HEK293 (cell line): ENCODE data around the gene PCDH9.
"Not testable (repeated sequence)": the region's sequence is repeated elsewhere in the genome, so short reads cannot be mapped to it uniquely, and the experiment has no call there.

Experiments used
- MZF1 ChIP-seq: fragments of 450-650 bp; formaldehyde crosslinking; IDR thresholded peaks from 2 replicates; pipeline ENCODE4 v1.5.1; 2017; ENCODE audit warnings: missing biosample characterization, missing genetic modification characterization, borderline replicate concordance
- ZNF114 ChIP-seq: fragments of 450-650 bp; formaldehyde crosslinking; IDR thresholded peaks from 2 replicates; pipeline ENCODE4 v1.5.0; 2017; ENCODE audit warnings: missing biosample characterization, missing genetic modification characterization
- ZNF239 ChIP-seq: fragments of 450-650 bp; formaldehyde crosslinking; IDR thresholded peaks from 2 replicates; pipeline ENCODE4 v1.5.1; 2016; ENCODE audit warnings: missing biosample characterization, missing genetic modification characterization
- TF ChIP-seq, protein P1 (sequence below): sonication (generic); formaldehyde crosslinking; IDR thresholded peaks from 2 replicates; pipeline ENCODE4 v1.8.1; 2022; ENCODE audit warnings: mild to moderate bottlenecking, moderate library complexity, missing genetic modification reagents
- TF ChIP-seq, protein P2 (sequence below): fragments of 450-650 bp; formaldehyde crosslinking; IDR thresholded peaks from 2 replicates; pipeline ENCODE4 v1.5.1; 2016; ENCODE audit warnings: missing biosample characterization, missing genetic modification characterization

GRCh38 chr13:66621906-66622447 lies 608.2 kb downstream of the PCDH9 start:
- TF ChIP-seq, protein P1, sequence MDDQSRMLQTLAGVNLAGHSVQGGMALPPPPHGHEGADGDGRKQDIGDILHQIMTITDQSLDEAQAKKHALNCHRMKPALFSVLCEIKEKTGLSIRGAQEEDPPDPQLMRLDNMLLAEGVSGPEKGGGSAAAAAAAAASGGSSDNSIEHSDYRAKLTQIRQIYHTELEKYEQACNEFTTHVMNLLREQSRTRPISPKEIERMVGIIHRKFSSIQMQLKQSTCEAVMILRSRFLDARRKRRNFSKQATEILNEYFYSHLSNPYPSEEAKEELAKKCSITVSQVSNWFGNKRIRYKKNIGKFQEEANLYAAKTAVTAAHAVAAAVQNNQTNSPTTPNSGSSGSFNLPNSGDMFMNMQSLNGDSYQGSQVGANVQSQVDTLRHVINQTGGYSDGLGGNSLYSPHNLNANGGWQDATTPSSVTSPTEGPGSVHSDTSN (CRISPR knock-in tag), result not testable (repeated sequence)
- TF ChIP-seq, protein P2, sequence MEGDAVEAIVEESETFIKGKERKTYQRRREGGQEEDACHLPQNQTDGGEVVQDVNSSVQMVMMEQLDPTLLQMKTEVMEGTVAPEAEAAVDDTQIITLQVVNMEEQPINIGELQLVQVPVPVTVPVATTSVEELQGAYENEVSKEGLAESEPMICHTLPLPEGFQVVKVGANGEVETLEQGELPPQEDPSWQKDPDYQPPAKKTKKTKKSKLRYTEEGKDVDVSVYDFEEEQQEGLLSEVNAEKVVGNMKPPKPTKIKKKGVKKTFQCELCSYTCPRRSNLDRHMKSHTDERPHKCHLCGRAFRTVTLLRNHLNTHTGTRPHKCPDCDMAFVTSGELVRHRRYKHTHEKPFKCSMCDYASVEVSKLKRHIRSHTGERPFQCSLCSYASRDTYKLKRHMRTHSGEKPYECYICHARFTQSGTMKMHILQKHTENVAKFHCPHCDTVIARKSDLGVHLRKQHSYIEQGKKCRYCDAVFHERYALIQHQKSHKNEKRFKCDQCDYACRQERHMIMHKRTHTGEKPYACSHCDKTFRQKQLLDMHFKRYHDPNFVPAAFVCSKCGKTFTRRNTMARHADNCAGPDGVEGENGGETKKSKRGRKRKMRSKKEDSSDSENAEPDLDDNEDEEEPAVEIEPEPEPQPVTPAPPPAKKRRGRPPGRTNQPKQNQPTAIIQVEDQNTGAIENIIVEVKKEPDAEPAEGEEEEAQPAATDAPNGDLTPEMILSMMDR (tag by site-specific recombination), result not testable (repeated sequence)
- not testable (repeated sequence) for TF ChIP-seq ZNF114, MZF1, ZNF239 (tag by site-specific recombination)
